GM12864 (cell line): ENCODE data around the gene SRGN.

Source experiments
- DNase-seq: peaks from one replicate; pipeline ENCODE4 v3.0.0-alpha.2; 2011; ENCODE audit warnings: low read depth
- H3K4me3 ChIP-seq: 2 replicates; pipeline ENCODE4 v1.5.1; 2011; ENCODE audit warnings: mild to moderate bottlenecking, low read depth, low read length, control low read depth
- CTCF ChIP-seq: IDR thresholded peaks from 2 replicates; pipeline ENCODE4 v1.5.1; 2011; ENCODE audit warnings: low read depth, mild to moderate bottlenecking, moderate library complexity, low read length, control low read depth, inconsistent platforms; ENCODE audit errors: missing control alignments

Gene SRGN

GRCh38 chr10:69096045-69096444, 8.1 kb downstream of the SRGN start:
- no peak overlapping the region for H3K4me3 ChIP-seq
- TF ChIP-seq CTCF, result no peak
- DNase-seq, result no peak

GRCh38 chr10:69097729-69098128, 9.8 kb downstream of the SRGN start:
- DNase-seq, result no peak
- no peak for TF ChIP-seq CTCF
- H3K4me3 ChIP-seq, result no peak overlapping the region

GRCh38 chr10:69100136-69100872, 12.4 kb downstream of the SRGN start:
- DNase-seq, result no peak
- no peak overlapping the region for H3K4me3 ChIP-seq
- no peak for TF ChIP-seq CTCF

GRCh38 chr10:69101451-69102095, 13.7 kb downstream of the SRGN start:
- no peak for TF ChIP-seq CTCF
- DNase-seq, result no peak
- no peak overlapping the region for H3K4me3 ChIP-seq

- no peak for TF ChIP-seq CTCF
- no peak overlapping the region for H3K4me3 ChIP-seq
Measured at GRCh38 chr10:69102440-69102839, 14.5 kb downstream of the SRGN start.

GRCh38 chr10:69103784-69104183, 15.9 kb downstream of the SRGN start:
- H3K4me3 ChIP-seq, result no peak overlapping the region
- TF ChIP-seq CTCF, result no peak
- DNase-seq, result no peak

More at GRCh38 chr10:69102440-69102839, 14.5 kb downstream of the SRGN start:
- DNase-seq, result no peak
